Ishikawa (cell line): ENCODE results near the gene FRMD4B.

Experiments used
- CEBPB ChIP-seq: IDR thresholded peaks from 2 replicates; pipeline ENCODE4 v1.6.1; 2012
- CREB1 ChIP-seq: IDR thresholded peaks from 2 replicates; pipeline ENCODE4 v1.6.1; 2012; ENCODE audit warnings: low read depth
- EGR1 ChIP-seq: IDR thresholded peaks from 2 replicates; pipeline ENCODE4 v1.6.1; 2012
- EP300 ChIP-seq: IDR thresholded peaks from 2 replicates; pipeline ENCODE4 v1.6.1; 2012; ENCODE audit warnings: borderline replicate concordance
- FOXM1 ChIP-seq: IDR thresholded peaks from 2 replicates; pipeline ENCODE4 v1.6.1; 2012; ENCODE audit warnings: low read depth, borderline replicate concordance
- MAX ChIP-seq: IDR thresholded peaks from 2 replicates; pipeline ENCODE4 v1.6.1; 2012
- RAD21 ChIP-seq: IDR thresholded peaks from 2 replicates; pipeline ENCODE4 v1.6.1; 2012; ENCODE audit warnings: low read depth
- TAF1 ChIP-seq: IDR thresholded peaks from 2 replicates; pipeline ENCODE4 v1.6.1; 2012; ENCODE audit warnings: low read depth, mild to moderate bottlenecking
- TCF12 ChIP-seq: IDR thresholded peaks from 2 replicates; pipeline ENCODE4 v1.6.1; 2012; ENCODE audit warnings: low read depth
- TEAD4 ChIP-seq: IDR thresholded peaks from 2 replicates; pipeline ENCODE4 v1.6.1; 2012
- YY1 ChIP-seq: IDR thresholded peaks from 2 replicates; pipeline ENCODE4 v1.6.1; 2012; ENCODE audit warnings: low read depth
- ZBTB7A ChIP-seq: IDR thresholded peaks from 2 replicates; pipeline ENCODE4 v1.6.1; 2012; ENCODE audit warnings: low read depth
- TF ChIP-seq, protein P1 (sequence below): IDR thresholded peaks from 2 replicates; pipeline ENCODE4 v1.6.1; 2012; ENCODE audit warnings: low read depth, mild to moderate bottlenecking
- TF ChIP-seq, protein P2 (sequence below): IDR thresholded peaks from 2 replicates; pipeline ENCODE4 v1.6.1; 2012

GRCh38 chr3:69408542-69408941 lies 22.7 kb upstream of the FRMD4B start:
- TF ChIP-seq TEAD4 (no peak), RAD21 (no peak), EP300 (no peak), EGR1 (no peak), CEBPB (no peak), TCF12 (no peak), FOXM1 (no peak), YY1 (no peak), TAF1 (no peak), MAX (no peak), ZBTB7A (no peak), CREB1 (no peak)
- TF ChIP-seq, protein P1, sequence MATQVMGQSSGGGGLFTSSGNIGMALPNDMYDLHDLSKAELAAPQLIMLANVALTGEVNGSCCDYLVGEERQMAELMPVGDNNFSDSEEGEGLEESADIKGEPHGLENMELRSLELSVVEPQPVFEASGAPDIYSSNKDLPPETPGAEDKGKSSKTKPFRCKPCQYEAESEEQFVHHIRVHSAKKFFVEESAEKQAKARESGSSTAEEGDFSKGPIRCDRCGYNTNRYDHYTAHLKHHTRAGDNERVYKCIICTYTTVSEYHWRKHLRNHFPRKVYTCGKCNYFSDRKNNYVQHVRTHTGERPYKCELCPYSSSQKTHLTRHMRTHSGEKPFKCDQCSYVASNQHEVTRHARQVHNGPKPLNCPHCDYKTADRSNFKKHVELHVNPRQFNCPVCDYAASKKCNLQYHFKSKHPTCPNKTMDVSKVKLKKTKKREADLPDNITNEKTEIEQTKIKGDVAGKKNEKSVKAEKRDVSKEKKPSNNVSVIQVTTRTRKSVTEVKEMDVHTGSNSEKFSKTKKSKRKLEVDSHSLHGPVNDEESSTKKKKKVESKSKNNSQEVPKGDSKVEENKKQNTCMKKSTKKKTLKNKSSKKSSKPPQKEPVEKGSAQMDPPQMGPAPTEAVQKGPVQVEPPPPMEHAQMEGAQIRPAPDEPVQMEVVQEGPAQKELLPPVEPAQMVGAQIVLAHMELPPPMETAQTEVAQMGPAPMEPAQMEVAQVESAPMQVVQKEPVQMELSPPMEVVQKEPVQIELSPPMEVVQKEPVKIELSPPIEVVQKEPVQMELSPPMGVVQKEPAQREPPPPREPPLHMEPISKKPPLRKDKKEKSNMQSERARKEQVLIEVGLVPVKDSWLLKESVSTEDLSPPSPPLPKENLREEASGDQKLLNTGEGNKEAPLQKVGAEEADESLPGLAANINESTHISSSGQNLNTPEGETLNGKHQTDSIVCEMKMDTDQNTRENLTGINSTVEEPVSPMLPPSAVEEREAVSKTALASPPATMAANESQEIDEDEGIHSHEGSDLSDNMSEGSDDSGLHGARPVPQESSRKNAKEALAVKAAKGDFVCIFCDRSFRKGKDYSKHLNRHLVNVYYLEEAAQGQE: no peak
- TF ChIP-seq, protein P2, sequence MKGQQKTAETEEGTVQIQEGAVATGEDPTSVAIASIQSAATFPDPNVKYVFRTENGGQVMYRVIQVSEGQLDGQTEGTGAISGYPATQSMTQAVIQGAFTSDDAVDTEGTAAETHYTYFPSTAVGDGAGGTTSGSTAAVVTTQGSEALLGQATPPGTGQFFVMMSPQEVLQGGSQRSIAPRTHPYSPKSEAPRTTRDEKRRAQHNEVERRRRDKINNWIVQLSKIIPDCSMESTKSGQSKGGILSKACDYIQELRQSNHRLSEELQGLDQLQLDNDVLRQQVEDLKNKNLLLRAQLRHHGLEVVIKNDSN: no peak
